ENCODE results near the gene HHATL.

- TF ChIP-seq EZH2 (IDR thresholded peaks at IDR 0.05) (no peak), POLR2AphosphoS5 (IDR thresholded peaks at IDR 0.05; ENCODE audit: borderline replicate concordance, low read depth, low read length) (no peak)
Observed at GRCh38 chr3:42730706-42731420, 28.3 kb upstream of the HHATL start.
